ENCODE measurements around the gene ANO3.
"Not testable (repeated sequence)": the region's sequence is repeated elsewhere in the genome, so short reads cannot be mapped to it uniquely, and the experiment has no call there.

The ANO3 gene

GRCh38 chr11:26632691-26633159, 300.8 kb downstream of the ANO3 start:
- H3K27me3 ChIP-seq (ENCODE audit: control insufficient read depth in 2 of 2, insufficient read depth in 2 of 2, low read length in 2 of 2), result no peaks in the 10 kb centered on the region
- H3K36me3 ChIP-seq (ENCODE audit: control insufficient read depth in 2 of 2, insufficient read depth in 2 of 2, low read length in 2 of 2), result no peaks in the 10 kb centered on the region
- no peak overlapping the region for H3K4me3 ChIP-seq (ENCODE audit: low read length in 2 of 2)
- H3K4me1 ChIP-seq (ENCODE audit: control insufficient read depth in 2 of 2, insufficient read depth in 2 of 2, low read length in 2 of 2), result no peaks in the 10 kb centered on the region
- H3K27ac ChIP-seq (ENCODE audit: low read depth in 2 of 2, low read length in 2 of 2), result no peak overlapping the region
- no peak overlapping the region for H3K9ac ChIP-seq (ENCODE audit: low read depth in 1 of 2, low read length in 2 of 2)
- H3K9me3 ChIP-seq (ENCODE audit: control insufficient read depth in 2 of 2, low read length in 2 of 2), result no peaks in the 10 kb centered on the region

DNA sequence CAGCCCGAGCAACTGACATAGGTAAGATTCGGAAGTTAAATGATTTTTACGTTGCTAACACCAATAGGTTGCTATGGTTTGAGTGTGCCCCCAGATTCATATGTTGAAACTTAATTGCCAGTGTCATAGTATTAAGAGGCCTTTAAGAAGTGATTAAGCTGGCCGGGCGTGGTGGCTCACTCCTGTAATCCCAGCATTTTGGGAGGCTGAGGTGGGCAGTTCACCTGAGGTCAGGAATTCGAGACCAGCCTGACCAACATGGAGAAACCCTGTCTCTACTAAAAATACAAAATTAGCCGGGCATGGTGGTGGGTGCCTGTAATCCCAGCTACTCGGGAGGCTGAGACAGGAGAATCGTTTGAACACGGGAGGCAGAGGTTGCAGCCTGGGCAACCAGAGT, 311.4 kb downstream of the ANO3 start:
- not testable (repeated sequence) for H3K27ac ChIP-seq (ENCODE audit: low read depth in 2 of 2, low read length in 2 of 2); H3K36me3 ChIP-seq (ENCODE audit: control insufficient read depth in 2 of 2, insufficient read depth in 2 of 2, low read length in 2 of 2); H3K4me3 ChIP-seq (ENCODE audit: low read length in 2 of 2); H3K27me3 ChIP-seq (ENCODE audit: control insufficient read depth in 2 of 2, insufficient read depth in 2 of 2, low read length in 2 of 2); H3K9me3 ChIP-seq (ENCODE audit: control insufficient read depth in 2 of 2, low read length in 2 of 2); H3K4me1 ChIP-seq (ENCODE audit: control insufficient read depth in 2 of 2, insufficient read depth in 2 of 2, low read length in 2 of 2); H3K9ac ChIP-seq (ENCODE audit: low read depth in 1 of 2, low read length in 2 of 2)

DNA sequence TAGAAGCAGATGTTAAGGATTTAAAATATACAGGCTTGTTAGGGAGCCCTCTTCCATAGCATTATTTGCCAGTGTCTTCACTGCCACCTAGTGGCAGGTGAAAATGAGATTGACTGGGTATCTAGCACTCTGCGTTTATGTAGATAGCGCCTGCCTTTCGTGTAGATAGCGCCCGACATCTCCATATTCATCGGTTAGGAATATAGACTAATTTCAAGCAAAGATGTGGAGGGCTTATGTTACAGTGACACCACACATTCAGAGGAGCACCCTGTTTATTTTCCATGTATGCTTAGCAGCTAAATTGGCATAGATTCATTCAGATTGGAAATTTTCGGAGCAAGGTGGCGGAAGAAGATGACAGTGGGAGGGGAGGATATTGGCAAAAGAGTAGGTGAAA, 318.0 kb downstream of the ANO3 start:
- Histone ChIP-seq H3K36me3 (ENCODE audit: control insufficient read depth in 2 of 2, insufficient read depth in 2 of 2, low read length in 2 of 2) (no peaks in the 10 kb centered on the region), H3K27ac (ENCODE audit: low read depth in 2 of 2, low read length in 2 of 2) (no peak overlapping the region), H3K27me3 (ENCODE audit: control insufficient read depth in 2 of 2, insufficient read depth in 2 of 2, low read length in 2 of 2) (no peaks in the 10 kb centered on the region), H3K9ac (ENCODE audit: low read depth in 1 of 2, low read length in 2 of 2) (no peak overlapping the region), H3K4me1 (ENCODE audit: control insufficient read depth in 2 of 2, insufficient read depth in 2 of 2, low read length in 2 of 2) (no peaks in the 10 kb centered on the region), H3K9me3 (ENCODE audit: control insufficient read depth in 2 of 2, low read length in 2 of 2) (no peaks in the 10 kb centered on the region), H3K4me3 (ENCODE audit: low read length in 2 of 2) (no peak overlapping the region)

GRCh38 chr11:26651916-26652315, 320.0 kb downstream of the ANO3 start:
- no peaks in the 10 kb centered on the region for H3K4me1 ChIP-seq (ENCODE audit: control insufficient read depth in 2 of 2, insufficient read depth in 2 of 2, low read length in 2 of 2)
- H3K9me3 ChIP-seq (ENCODE audit: control insufficient read depth in 2 of 2, low read length in 2 of 2), result no peaks in the 10 kb centered on the region
- H3K27me3 ChIP-seq (ENCODE audit: control insufficient read depth in 2 of 2, insufficient read depth in 2 of 2, low read length in 2 of 2), result no peaks in the 10 kb centered on the region
- H3K4me3 ChIP-seq (ENCODE audit: low read length in 2 of 2), result no peak overlapping the region
- no peaks in the 10 kb centered on the region for H3K36me3 ChIP-seq (ENCODE audit: control insufficient read depth in 2 of 2, insufficient read depth in 2 of 2, low read length in 2 of 2)
- no peak overlapping the region for H3K9ac ChIP-seq (ENCODE audit: low read depth in 1 of 2, low read length in 2 of 2)
- no peak overlapping the region for H3K27ac ChIP-seq (ENCODE audit: low read depth in 2 of 2, low read length in 2 of 2)

- Histone ChIP-seq H3K27ac (ENCODE audit: low read depth in 2 of 2, low read length in 2 of 2) (no peak overlapping the region), H3K36me3 (ENCODE audit: control insufficient read depth in 2 of 2, insufficient read depth in 2 of 2, low read length in 2 of 2) (no peaks in the 10 kb centered on the region)
These were observed 323.4 kb downstream of the ANO3 start for GRCh38 chr11:26655287-26655686.

DNA sequence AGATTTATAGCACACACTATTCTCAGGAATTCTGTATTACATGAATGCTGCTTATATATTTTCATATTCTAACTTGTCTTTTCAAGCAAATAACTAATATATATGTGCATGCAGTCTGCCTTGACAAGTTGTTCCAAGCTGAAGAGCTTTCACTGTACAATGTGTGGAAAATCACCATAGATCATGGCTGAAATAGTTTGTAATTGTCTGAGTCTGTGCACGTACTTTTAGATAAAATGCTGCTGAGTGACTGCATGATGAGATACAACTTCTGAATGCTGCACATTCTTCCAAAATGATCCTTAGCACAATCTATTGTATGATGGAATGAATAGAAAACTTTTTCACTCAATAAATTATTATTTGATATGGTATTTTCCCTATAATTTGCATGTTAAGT, 331.0 kb downstream of the ANO3 start:
- H3K9me3 ChIP-seq (ENCODE audit: control insufficient read depth in 2 of 2, low read length in 2 of 2), result no peaks in the 10 kb centered on the region
- H3K4me3 ChIP-seq (ENCODE audit: low read length in 2 of 2), result no peak overlapping the region
- H3K36me3 ChIP-seq (ENCODE audit: control insufficient read depth in 2 of 2, insufficient read depth in 2 of 2, low read length in 2 of 2), result no peaks in the 10 kb centered on the region
- H3K4me1 ChIP-seq (ENCODE audit: control insufficient read depth in 2 of 2, insufficient read depth in 2 of 2, low read length in 2 of 2), result no peaks in the 10 kb centered on the region
- H3K27me3 ChIP-seq (ENCODE audit: control insufficient read depth in 2 of 2, insufficient read depth in 2 of 2, low read length in 2 of 2), result no peaks in the 10 kb centered on the region
- H3K9ac ChIP-seq (ENCODE audit: low read depth in 1 of 2, low read length in 2 of 2), result no peak overlapping the region
- no peak overlapping the region for H3K27ac ChIP-seq (ENCODE audit: low read depth in 2 of 2, low read length in 2 of 2)

More at GRCh38 chr11:26655287-26655686, 323.4 kb downstream of the ANO3 start:
- Histone ChIP-seq H3K27me3 (ENCODE audit: control insufficient read depth in 2 of 2, insufficient read depth in 2 of 2, low read length in 2 of 2) (no peaks in the 10 kb centered on the region), H3K9ac (ENCODE audit: low read depth in 1 of 2, low read length in 2 of 2) (no peak overlapping the region), H3K9me3 (ENCODE audit: control insufficient read depth in 2 of 2, low read length in 2 of 2) (no peaks in the 10 kb centered on the region), H3K4me1 (ENCODE audit: control insufficient read depth in 2 of 2, insufficient read depth in 2 of 2, low read length in 2 of 2) (no peaks in the 10 kb centered on the region), H3K4me3 (ENCODE audit: low read length in 2 of 2) (no peak overlapping the region)

- Histone ChIP-seq H3K36me3 (ENCODE audit: control insufficient read depth in 2 of 2, insufficient read depth in 2 of 2, low read length in 2 of 2) (no peaks in the 10 kb centered on the region), H3K4me1 (ENCODE audit: control insufficient read depth in 2 of 2, insufficient read depth in 2 of 2, low read length in 2 of 2) (no peaks in the 10 kb centered on the region), H3K9ac (ENCODE audit: low read depth in 1 of 2, low read length in 2 of 2) (no peak overlapping the region), H3K27me3 (ENCODE audit: control insufficient read depth in 2 of 2, insufficient read depth in 2 of 2, low read length in 2 of 2) (no peaks in the 10 kb centered on the region), H3K27ac (ENCODE audit: low read depth in 2 of 2, low read length in 2 of 2) (no peak overlapping the region), H3K9me3 (ENCODE audit: control insufficient read depth in 2 of 2, low read length in 2 of 2) (no peaks in the 10 kb centered on the region), H3K4me3 (ENCODE audit: low read length in 2 of 2) (no peak overlapping the region)
These were observed 333.1 kb downstream of the ANO3 start for GRCh38 chr11:26665036-26665435.

DNA sequence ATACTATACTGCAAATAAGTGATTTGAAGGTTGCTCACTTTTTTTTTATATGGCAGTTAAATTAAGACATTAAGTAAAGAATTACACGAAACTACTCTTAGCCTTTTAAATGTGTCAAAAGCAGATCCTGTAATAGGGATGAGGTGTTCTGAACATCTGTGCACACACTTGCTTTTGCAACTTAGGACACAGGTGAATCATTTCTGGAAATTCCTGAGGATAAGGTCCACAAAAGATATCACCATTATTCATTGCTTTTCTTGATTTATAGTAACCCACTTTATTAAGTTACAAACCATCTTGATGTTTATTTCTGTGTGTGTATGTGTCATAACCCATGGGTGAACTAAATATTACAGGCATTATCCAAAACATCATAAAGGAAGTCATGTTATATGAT, 334.0 kb downstream of the ANO3 start:
- Histone ChIP-seq H3K4me3 (ENCODE audit: low read length in 2 of 2) (no peak overlapping the region), H3K9me3 (ENCODE audit: control insufficient read depth in 2 of 2, low read length in 2 of 2) (no peaks in the 10 kb centered on the region), H3K9ac (ENCODE audit: low read depth in 1 of 2, low read length in 2 of 2) (no peak overlapping the region), H3K36me3 (ENCODE audit: control insufficient read depth in 2 of 2, insufficient read depth in 2 of 2, low read length in 2 of 2) (no peaks in the 10 kb centered on the region), H3K4me1 (ENCODE audit: control insufficient read depth in 2 of 2, insufficient read depth in 2 of 2, low read length in 2 of 2) (no peaks in the 10 kb centered on the region), H3K27me3 (ENCODE audit: control insufficient read depth in 2 of 2, insufficient read depth in 2 of 2, low read length in 2 of 2) (no peaks in the 10 kb centered on the region), H3K27ac (ENCODE audit: low read depth in 2 of 2, low read length in 2 of 2) (no peak overlapping the region)

DNA sequence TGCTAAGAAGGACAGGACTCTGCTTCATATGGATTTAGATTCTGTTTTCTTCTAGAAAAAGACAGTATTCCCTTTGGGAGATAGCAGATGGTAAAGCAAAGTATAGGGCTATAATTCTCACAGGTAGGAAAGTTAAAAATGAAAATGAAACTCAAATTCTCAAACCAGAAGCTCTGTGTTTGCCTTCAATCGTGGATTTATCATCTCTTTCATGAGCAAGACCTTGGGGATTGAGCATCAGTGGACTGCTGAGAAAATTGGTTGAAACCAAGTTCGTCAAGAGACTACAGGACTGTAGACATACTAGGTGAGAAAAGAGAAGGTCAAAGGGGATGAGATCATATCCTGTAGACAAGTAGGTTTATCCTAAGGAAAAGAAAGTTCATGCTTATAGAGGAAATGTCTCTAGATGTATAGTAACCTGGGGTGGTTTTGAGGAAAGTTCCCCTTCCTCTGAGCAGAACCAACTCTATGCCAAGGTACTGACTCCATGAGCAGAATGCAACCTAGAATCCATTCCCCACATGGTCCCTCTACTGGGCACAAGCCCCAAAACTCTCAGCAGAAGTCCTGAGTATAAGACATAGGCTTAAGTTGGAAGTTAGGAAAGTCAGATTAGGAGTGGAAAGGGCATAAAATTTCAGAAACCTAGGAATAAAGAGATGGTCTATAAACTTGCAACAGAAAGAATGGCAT, 343.5 kb downstream of the ANO3 start:
- Histone ChIP-seq H3K27ac (ENCODE audit: low read depth in 2 of 2, low read length in 2 of 2) (no peak overlapping the region), H3K4me3 (ENCODE audit: low read length in 2 of 2) (peak overlapping the region in 1 of 2 donors; percentile 11), H3K36me3 (ENCODE audit: control insufficient read depth in 2 of 2, insufficient read depth in 2 of 2, low read length in 2 of 2) (no peaks in the 10 kb centered on the region), H3K27me3 (ENCODE audit: control insufficient read depth in 2 of 2, insufficient read depth in 2 of 2, low read length in 2 of 2) (no peaks in the 10 kb centered on the region), H3K4me1 (ENCODE audit: control insufficient read depth in 2 of 2, insufficient read depth in 2 of 2, low read length in 2 of 2) (no peaks in the 10 kb centered on the region), H3K9ac (ENCODE audit: low read depth in 1 of 2, low read length in 2 of 2) (no peak overlapping the region), H3K9me3 (ENCODE audit: control insufficient read depth in 2 of 2, low read length in 2 of 2) (no peaks in the 10 kb centered on the region)

- H3K27ac ChIP-seq (ENCODE audit: low read depth in 2 of 2, low read length in 2 of 2), result no peak overlapping the region
- no peak overlapping the region for H3K9ac ChIP-seq (ENCODE audit: low read depth in 1 of 2, low read length in 2 of 2)
- H3K27me3 ChIP-seq (ENCODE audit: control insufficient read depth in 2 of 2, insufficient read depth in 2 of 2, low read length in 2 of 2), result no peaks in the 10 kb centered on the region
- H3K9me3 ChIP-seq (ENCODE audit: control insufficient read depth in 2 of 2, low read length in 2 of 2), result no peaks in the 10 kb centered on the region
- H3K36me3 ChIP-seq (ENCODE audit: control insufficient read depth in 2 of 2, insufficient read depth in 2 of 2, low read length in 2 of 2), result no peaks in the 10 kb centered on the region
- H3K4me3 ChIP-seq (ENCODE audit: low read length in 2 of 2), result no peak overlapping the region
- H3K4me1 ChIP-seq (ENCODE audit: control insufficient read depth in 2 of 2, insufficient read depth in 2 of 2, low read length in 2 of 2), result no peaks in the 10 kb centered on the region
These were observed 344.7 kb downstream of the ANO3 start for GRCh38 chr11:26676641-26677040.

Measured in mucosa of rectum (tissue), 2 donors.